ENCODE measurements around the gene ANKRD30B. TPM values are rescaled to one million over a fixed set of nuclear protein-coding genes. Genes with fewer than 3 reads are reported as not detected.
A peak's percentile ranks its signal among the peaks of the same experiment; 100 is the strongest.
"Not testable (repeated sequence)": the region's sequence is repeated elsewhere in the genome, so short reads cannot be mapped to it uniquely, and the experiment has no call there.

Gene ANKRD30B
- not detected for polyA plus RNA-seq (2013, experiment 1 of 2)
- polyA plus RNA-seq (2013, experiment 2 of 2), result not detected

GRCh38 chr18:14747513-14748474 lies at the start of gene ANKRD30B:
Gene ANKRD30B, plus strand, starts transcription at chr18:14748172. Its CDS starts 248 bp downstream, at chr18:14748420.
- Histone ChIP-seq H4K91ac (ENCODE audit: low read length) (no peak within 1 kb of the TSS), H2BK12ac (ENCODE audit: low read length in 2 of 2) (no peak within 1 kb of the TSS), H3K4me1 (ENCODE audit: control insufficient read depth, insufficient read depth, low read depth, low read length) (no peaks in the 10 kb centered on the region), H3K36me3 (ENCODE audit: control insufficient read depth in 1 of 2, insufficient read depth in 2 of 2, low read depth in 1 of 2, low read length in 2 of 2) (no peaks in the 10 kb centered on the region), H3K4ac (ENCODE audit: low read depth in 1 of 2, low read length in 2 of 2) (no peak within 1 kb of the TSS), H3K9ac (ENCODE audit: low read length) (no peak within 1 kb of the TSS), H3K27ac (ENCODE audit: low read length, poor library complexity, severe bottlenecking) (no peak within 1 kb of the TSS), H3K79me1 (replicated peaks; ENCODE audit: low read length, poor library complexity, severe bottlenecking) (no peaks in the 10 kb centered on the region), H2AK5ac (ENCODE audit: low read length, severe bottlenecking) (no peak within 1 kb of the TSS), H2AFZ (ENCODE audit: low read depth, low read length) (no peak within 1 kb of the TSS), H2BK15ac (ENCODE audit: low read depth, poor library complexity, severe bottlenecking) (no peak within 1 kb of the TSS), H3K4me3 (ENCODE audit: insufficient read depth in 1 of 2, low read depth in 1 of 2, low read length in 2 of 2) (peak within 1 kb of the TSS in 1 of 2 experiments; percentile 29), H3K18ac (ENCODE audit: low read depth in 1 of 2, low read length in 2 of 2) (no peak within 1 kb of the TSS), H3K9me3 (ENCODE audit: control insufficient read depth, low read length) (no peaks in the 10 kb centered on the region), H3K14ac (ENCODE audit: low read length in 2 of 2) (no peak within 1 kb of the TSS), H3K23ac (ENCODE audit: low read length in 2 of 2) (no peak within 1 kb of the TSS), H2BK5ac (ENCODE audit: low read depth, low read length, poor library complexity, severe bottlenecking) (no peak within 1 kb of the TSS), H3K27me3 (ENCODE audit: control insufficient read depth in 1 of 2, insufficient read depth in 1 of 2, low read length in 2 of 2) (peaks cover 0 to 8% of the 10 kb centered on the region in 2 experiments), H3K4me2 (ENCODE audit: low read length, poor library complexity, severe bottlenecking) (no peak within 1 kb of the TSS), H4K8ac (ENCODE audit: low read length) (no peak within 1 kb of the TSS), H2BK120ac (ENCODE audit: low read depth, low read length) (no peak within 1 kb of the TSS)
- no peak for DNase-seq
- 96% methylated on average over 79 of the region's 79 CpGs for WGBS

GRCh38 chr18:14701286-14702040 lies 46.5 kb upstream of the ANKRD30B start:
- not testable (repeated sequence) for H3K79me1 ChIP-seq (replicated peaks; ENCODE audit: low read length, poor library complexity, severe bottlenecking); H2AK5ac ChIP-seq (ENCODE audit: low read length, severe bottlenecking); H2AFZ ChIP-seq (ENCODE audit: low read depth, low read length); DNase-seq; H3K9me3 ChIP-seq (ENCODE audit: control insufficient read depth, low read length); H3K4me3 ChIP-seq (ENCODE audit: insufficient read depth in 1 of 2, low read depth in 1 of 2, low read length in 2 of 2); H2BK15ac ChIP-seq (ENCODE audit: low read depth, poor library complexity, severe bottlenecking); H3K9ac ChIP-seq (ENCODE audit: low read length); H3K4ac ChIP-seq (ENCODE audit: low read depth in 1 of 2, low read length in 2 of 2); H2BK120ac ChIP-seq (ENCODE audit: low read depth, low read length); H3K4me2 ChIP-seq (ENCODE audit: low read length, poor library complexity, severe bottlenecking); H4K8ac ChIP-seq (ENCODE audit: low read length); H3K36me3 ChIP-seq (ENCODE audit: control insufficient read depth in 1 of 2, insufficient read depth in 2 of 2, low read depth in 1 of 2, low read length in 2 of 2); H3K18ac ChIP-seq (ENCODE audit: low read depth in 1 of 2, low read length in 2 of 2); H3K4me1 ChIP-seq (ENCODE audit: control insufficient read depth, insufficient read depth, low read depth, low read length); H4K91ac ChIP-seq (ENCODE audit: low read length); H3K27me3 ChIP-seq (ENCODE audit: control insufficient read depth in 1 of 2, insufficient read depth in 1 of 2, low read length in 2 of 2); H3K23ac ChIP-seq (ENCODE audit: low read length in 2 of 2); H2BK12ac ChIP-seq (ENCODE audit: low read length in 2 of 2); H3K27ac ChIP-seq (ENCODE audit: low read length, poor library complexity, severe bottlenecking); H3K14ac ChIP-seq (ENCODE audit: low read length in 2 of 2); H2BK5ac ChIP-seq (ENCODE audit: low read depth, low read length, poor library complexity, severe bottlenecking)
- 74% methylated on average over 6 of the region's 7 CpGs for WGBS

GRCh38 chr18:14709761-14710160 lies 38.2 kb upstream of the ANKRD30B start:
- H3K27ac ChIP-seq (ENCODE audit: low read length, poor library complexity, severe bottlenecking); H3K23ac ChIP-seq (ENCODE audit: low read length in 2 of 2); H3K14ac ChIP-seq (ENCODE audit: low read length in 2 of 2); H4K91ac ChIP-seq (ENCODE audit: low read length); H2BK15ac ChIP-seq (ENCODE audit: low read depth, poor library complexity, severe bottlenecking); H3K36me3 ChIP-seq (ENCODE audit: control insufficient read depth in 1 of 2, insufficient read depth in 2 of 2, low read depth in 1 of 2, low read length in 2 of 2); H4K8ac ChIP-seq (ENCODE audit: low read length); H2AK5ac ChIP-seq (ENCODE audit: low read length, severe bottlenecking); H3K4me2 ChIP-seq (ENCODE audit: low read length, poor library complexity, severe bottlenecking); DNase-seq; H3K9me3 ChIP-seq (ENCODE audit: control insufficient read depth, low read length); H2AFZ ChIP-seq (ENCODE audit: low read depth, low read length); H2BK5ac ChIP-seq (ENCODE audit: low read depth, low read length, poor library complexity, severe bottlenecking); H3K27me3 ChIP-seq (ENCODE audit: control insufficient read depth in 1 of 2, insufficient read depth in 1 of 2, low read length in 2 of 2); H3K4me1 ChIP-seq (ENCODE audit: control insufficient read depth, insufficient read depth, low read depth, low read length); H2BK120ac ChIP-seq (ENCODE audit: low read depth, low read length); H3K9ac ChIP-seq (ENCODE audit: low read length); H3K4me3 ChIP-seq (ENCODE audit: insufficient read depth in 1 of 2, low read depth in 1 of 2, low read length in 2 of 2); H3K18ac ChIP-seq (ENCODE audit: low read depth in 1 of 2, low read length in 2 of 2); H3K4ac ChIP-seq (ENCODE audit: low read depth in 1 of 2, low read length in 2 of 2); H2BK12ac ChIP-seq (ENCODE audit: low read length in 2 of 2); H3K79me1 ChIP-seq (replicated peaks; ENCODE audit: low read length, poor library complexity, severe bottlenecking): not testable (repeated sequence)
- WGBS, result no CpG with 5 or more reads among the region's 2 CpGs

GRCh38 chr18:14721569-14721968 lies 26.4 kb upstream of the ANKRD30B start:
- H3K4ac ChIP-seq (ENCODE audit: low read depth in 1 of 2, low read length in 2 of 2); H3K9ac ChIP-seq (ENCODE audit: low read length); H3K4me3 ChIP-seq (ENCODE audit: insufficient read depth in 1 of 2, low read depth in 1 of 2, low read length in 2 of 2); H2AFZ ChIP-seq (ENCODE audit: low read depth, low read length); H3K9me3 ChIP-seq (ENCODE audit: control insufficient read depth, low read length); H4K8ac ChIP-seq (ENCODE audit: low read length); H4K91ac ChIP-seq (ENCODE audit: low read length); H3K27ac ChIP-seq (ENCODE audit: low read length, poor library complexity, severe bottlenecking); H2BK120ac ChIP-seq (ENCODE audit: low read depth, low read length); H2AK5ac ChIP-seq (ENCODE audit: low read length, severe bottlenecking); H3K4me2 ChIP-seq (ENCODE audit: low read length, poor library complexity, severe bottlenecking); H3K36me3 ChIP-seq (ENCODE audit: control insufficient read depth in 1 of 2, insufficient read depth in 2 of 2, low read depth in 1 of 2, low read length in 2 of 2); H2BK5ac ChIP-seq (ENCODE audit: low read depth, low read length, poor library complexity, severe bottlenecking); H2BK12ac ChIP-seq (ENCODE audit: low read length in 2 of 2); DNase-seq; H3K4me1 ChIP-seq (ENCODE audit: control insufficient read depth, insufficient read depth, low read depth, low read length); H3K27me3 ChIP-seq (ENCODE audit: control insufficient read depth in 1 of 2, insufficient read depth in 1 of 2, low read length in 2 of 2); H3K79me1 ChIP-seq (replicated peaks; ENCODE audit: low read length, poor library complexity, severe bottlenecking); H3K14ac ChIP-seq (ENCODE audit: low read length in 2 of 2); H2BK15ac ChIP-seq (ENCODE audit: low read depth, poor library complexity, severe bottlenecking); H3K23ac ChIP-seq (ENCODE audit: low read length in 2 of 2); H3K18ac ChIP-seq (ENCODE audit: low read depth in 1 of 2, low read length in 2 of 2): not testable (repeated sequence)
